Coronary artery (tissue), 2 donors: ENCODE results near the gene LIPA.

Experiments used
- DNase-seq: peaks from one replicate; pipeline ENCODE4 v3.0.0-alpha.2; 2017; ENCODE audit warnings: low spot score
- H3K27ac ChIP-seq, 2 donors: fragments of 200-600 bp; sonication (generic); one replicate each; pipeline ENCODE4 v1.5.1; 2016 to 2019
- H3K4me3 ChIP-seq: fragments of 200-600 bp; sonication (generic); 2 replicates; pipeline ENCODE4 v1.5.1; 2016; ENCODE audit warnings: mild to moderate bottlenecking, moderate library complexity
- TF ChIP-seq, protein P1 (sequence below): fragments of 200-600 bp; sonication (generic); IDR thresholded peaks from one replicate; pipeline ENCODE4 v1.5.1; 2019; ENCODE audit warnings: antibody characterized with exemption

Gene LIPA

DNA sequence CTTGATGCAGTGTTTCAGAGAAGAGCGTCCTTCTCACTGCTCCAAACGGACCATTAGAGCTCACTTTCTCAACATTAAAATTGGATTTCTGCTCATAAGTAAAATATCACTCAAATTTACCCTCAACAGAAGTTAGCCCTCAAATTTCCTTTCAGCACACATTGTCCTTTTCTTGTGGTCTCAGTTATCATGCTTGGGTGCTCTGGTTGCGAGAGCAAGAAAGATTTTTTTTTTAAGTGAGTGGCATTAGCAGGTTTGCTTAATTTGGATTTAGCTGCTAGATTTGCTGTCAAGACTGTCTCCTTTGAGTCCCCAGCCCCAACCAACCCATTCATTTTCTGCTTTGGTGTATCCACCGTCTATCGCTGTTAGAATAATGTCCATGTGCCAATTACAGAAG is 41.9 kb downstream of the LIPA start:
- Histone ChIP-seq H3K4me3 (no peak overlapping the region), H3K27ac (no peak overlapping the region)
- TF ChIP-seq, protein P1, sequence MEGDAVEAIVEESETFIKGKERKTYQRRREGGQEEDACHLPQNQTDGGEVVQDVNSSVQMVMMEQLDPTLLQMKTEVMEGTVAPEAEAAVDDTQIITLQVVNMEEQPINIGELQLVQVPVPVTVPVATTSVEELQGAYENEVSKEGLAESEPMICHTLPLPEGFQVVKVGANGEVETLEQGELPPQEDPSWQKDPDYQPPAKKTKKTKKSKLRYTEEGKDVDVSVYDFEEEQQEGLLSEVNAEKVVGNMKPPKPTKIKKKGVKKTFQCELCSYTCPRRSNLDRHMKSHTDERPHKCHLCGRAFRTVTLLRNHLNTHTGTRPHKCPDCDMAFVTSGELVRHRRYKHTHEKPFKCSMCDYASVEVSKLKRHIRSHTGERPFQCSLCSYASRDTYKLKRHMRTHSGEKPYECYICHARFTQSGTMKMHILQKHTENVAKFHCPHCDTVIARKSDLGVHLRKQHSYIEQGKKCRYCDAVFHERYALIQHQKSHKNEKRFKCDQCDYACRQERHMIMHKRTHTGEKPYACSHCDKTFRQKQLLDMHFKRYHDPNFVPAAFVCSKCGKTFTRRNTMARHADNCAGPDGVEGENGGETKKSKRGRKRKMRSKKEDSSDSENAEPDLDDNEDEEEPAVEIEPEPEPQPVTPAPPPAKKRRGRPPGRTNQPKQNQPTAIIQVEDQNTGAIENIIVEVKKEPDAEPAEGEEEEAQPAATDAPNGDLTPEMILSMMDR, result no peak
- DNase-seq, result no peak

GRCh38 chr10:89207801-89208551 is 43.6 kb downstream of the LIPA start:
- peak overlapping the region; percentile 50 to 61 for H3K27ac ChIP-seq
- TF ChIP-seq, protein P1, result no peak
- H3K4me3 ChIP-seq, result peak overlapping the region; percentile 76
- DNase-seq, result no peak

- Histone ChIP-seq H3K27ac (peak within 1 kb of the TSS; percentile 50 to 61), H3K4me3 (peak within 1 kb of the TSS; percentile 76)
- TF ChIP-seq, protein P1, result no peak
- DNase-seq, result peak; percentile 86
These were observed 44.3 kb downstream of the LIPA start, which contains the start of gene CH25H for GRCh38 chr10:89207181-89207800. Gene CH25H, minus strand, starts transcription at chr10:89207317. Its CDS starts 25 bp downstream, at chr10:89207292.

GRCh38 chr10:89206402-89207180 is 45.0 kb downstream of the LIPA start:
- Histone ChIP-seq H3K27ac (peak overlapping the region in 1 of 2 donors; percentile 61), H3K4me3 (peak overlapping the region; percentile 76)
- TF ChIP-seq, protein P1, result no peak
- peak; percentile 79 for DNase-seq

DNA sequence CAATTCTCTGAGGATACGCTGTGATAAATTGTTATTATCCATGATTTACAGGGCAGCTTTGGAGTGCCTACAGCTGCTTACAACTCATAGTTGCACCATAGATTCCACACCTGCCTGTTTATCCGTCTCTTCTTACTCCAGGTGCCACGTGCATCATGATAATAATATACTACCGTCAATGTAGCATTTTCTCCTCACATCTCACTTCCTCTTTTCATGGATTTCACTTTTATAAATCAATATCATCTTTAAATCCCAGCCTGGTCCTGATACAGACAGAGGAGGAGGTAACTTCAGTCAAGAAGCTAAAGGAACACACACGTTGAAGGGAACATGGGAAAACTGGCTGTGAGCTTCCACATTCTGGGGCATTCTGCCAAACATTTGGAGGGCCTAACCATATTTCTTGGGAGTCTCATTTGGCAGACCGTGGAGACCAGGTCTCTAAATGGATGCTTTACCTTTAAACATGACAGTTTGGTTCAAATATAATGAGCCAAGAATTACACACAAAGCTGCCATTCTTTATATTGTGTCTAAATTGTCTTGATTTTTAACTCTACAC is 46.9 kb downstream of the LIPA start:
- TF ChIP-seq, protein P1, result no peak
- Histone ChIP-seq H3K4me3 (no peak overlapping the region), H3K27ac (no peak overlapping the region)
- no peak for DNase-seq

DNA sequence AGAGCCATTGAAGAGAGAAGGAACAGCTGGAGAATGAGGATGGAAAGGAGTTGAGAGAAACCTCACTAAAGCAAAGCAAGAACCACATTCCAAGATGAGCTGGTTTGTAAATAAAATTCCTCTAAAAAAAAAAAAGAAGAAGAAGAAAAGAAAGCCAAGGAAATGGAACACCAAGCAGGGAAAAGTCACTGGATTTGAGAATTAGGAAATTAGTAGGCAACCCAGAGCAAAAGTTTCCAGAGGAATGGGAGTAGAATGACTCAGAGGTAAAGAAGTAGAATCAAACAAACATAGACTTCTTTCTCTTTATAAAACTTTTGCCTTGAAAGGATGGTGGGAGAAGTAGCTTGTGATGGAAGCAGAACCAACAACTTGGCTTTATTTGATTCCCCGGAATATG is 48.3 kb downstream of the LIPA start:
- no peak for DNase-seq
- no peak overlapping the region for H3K27ac ChIP-seq
- TF ChIP-seq, protein P1, result no peak
- H3K4me3 ChIP-seq, result no peak overlapping the region
